NK-92 (cell line): ENCODE measurements around the gene TEX13D.

Experiments
- DNase-seq: peaks from one replicate; lab custom pipeline; 2025; ENCODE audit not compliant: unreplicated experiment; lab: John Stamatoyannopoulos, UW

The TEX13D gene

GRCh38 chrX:124348182-124348581 is 15.7 kb downstream of the TEX13D start:
- no peak for DNase-seq

- DNase-seq: no peak
Measured at GRCh38 chrX:124348885-124349453, 16.5 kb downstream of the TEX13D start.

GRCh38 chrX:124354648-124355047 is 22.2 kb downstream of the TEX13D start:
- no peak for DNase-seq

GRCh38 chrX:124358800-124359383 is 26.4 kb downstream of the TEX13D start:
- no peak for DNase-seq

GRCh38 chrX:124362072-124362471 is 29.6 kb downstream of the TEX13D start:
- no peak for DNase-seq

GRCh38 chrX:124362761-124363160 is 30.3 kb downstream of the TEX13D start:
- DNase-seq: no peak

- no peak for DNase-seq
Measured at GRCh38 chrX:124369722-124370121, 37.3 kb downstream of the TEX13D start.

GRCh38 chrX:124373348-124373747 is 40.9 kb downstream of the TEX13D start:
- no peak for DNase-seq

GRCh38 chrX:124378643-124379042 is 46.2 kb downstream of the TEX13D start:
- DNase-seq: no peak

GRCh38 chrX:124383354-124383753 is 50.9 kb downstream of the TEX13D start:
- no peak for DNase-seq

- no peak for DNase-seq
Measured at GRCh38 chrX:124386401-124386800, 53.9 kb downstream of the TEX13D start.
